ENCODE measurements around the gene UCK1. TPM values are rescaled to one million over a fixed set of nuclear protein-coding genes. Genes with fewer than 3 reads are reported as not detected.

The UCK1 gene
- total and polyA plus RNA-seq, 10 of the 15 experiments (the other 5 are each of a cell fraction or from before 2014, with no cell fraction given): 0.31 to 27.0 (median 18.7) TPM

- H3K79me2 ChIP-seq (ENCODE audit: control insufficient read depth, insufficient read depth, low read length): no peaks in the 10 kb centered on the region
- intact Hi-C loops (cut with micrococcal nuclease; ENCODE audit: unreplicated experiment) (no loop called here), in situ Hi-C loops (cut with MboI) (no loop called here)
- H3K4me2 ChIP-seq (ENCODE audit: control insufficient read depth, insufficient read depth): no peak overlapping the region
- no peak overlapping the region for H2AFZ ChIP-seq (ENCODE audit: control insufficient read depth, low read depth, low read length)
- ATAC-seq (no peak), DNase-seq (ENCODE audit: low read depth, low spot score) (no peak), FAIRE-seq (no peak)
- no peak overlapping the region for H3K27ac ChIP-seq (ENCODE audit: control insufficient read depth, insufficient read depth)
- POLR2A ChIA-PET: no interaction called here
- no peak overlapping the region for H3K4me3 ChIP-seq
- no peaks in the 10 kb centered on the region for H3K9me3 ChIP-seq (replicated peaks; ENCODE audit: control insufficient read depth, insufficient read depth, low read length)
- no peak overlapping the region for H3K9ac ChIP-seq (ENCODE audit: control insufficient read depth, insufficient read depth, low read length)
- TF ChIP-seq ETV6 (conservative IDR thresholded peaks at IDR 0.05 in 1 of 2, IDR thresholded peaks at IDR 0.05 in 1 of 2; ENCODE audit: borderline replicate concordance in 1 of 2, low read depth in 1 of 2) (no peak), MYB (IDR thresholded peaks at IDR 0.05; ENCODE audit: borderline replicate concordance, low read depth, low read length) (no peak), IRF3 (IDR thresholded peaks at IDR 0.05) (no peak), RB1 (IDR thresholded peaks at IDR 0.05; ENCODE audit: borderline replicate concordance) (no peak), PAX5 (IDR thresholded peaks at IDR 0.05; ENCODE audit: borderline replicate concordance, low read depth, low read length) (no peak), RBBP5 (conservative IDR thresholded peaks at IDR 0.05) (no peak), RAD51 (IDR thresholded peaks at IDR 0.05) (no peak), ATF7 (IDR thresholded peaks at IDR 0.05; ENCODE audit: low read depth) (no peak), CHD2 (IDR thresholded peaks at IDR 0.05; ENCODE audit: borderline replicate concordance, low read depth, low read length) (no peak), NFXL1 (IDR thresholded peaks at IDR 0.05; ENCODE audit: borderline replicate concordance) (no peak)
- H3K36me3 ChIP-seq (ENCODE audit: control insufficient read depth in 2 of 2, insufficient read depth in 2 of 2, low read length in 1 of 2): peaks cover 4 to 15% of the 10 kb centered on the region in 2 experiments; a peak in 3 of 4 replicates
- 76% methylated on average over 7 of the region's 7 CpGs for WGBS (ENCODE audit: insufficient coverage, insufficient replicate concordance, low lambda C conversion rate, missing lambda C conversion rate)
- no peaks in the 10 kb centered on the region for H4K20me1 ChIP-seq (ENCODE audit: control insufficient read depth, insufficient read depth)
- RAD21 ChIA-PET (ENCODE audit: unreplicated experiment): no interaction called here
- CTCF ChIA-PET: no interaction called here
- SMC1A ChIA-PET (ENCODE audit: uncharacterized antibody, unreplicated experiment): no interaction called here
- BruUV-seq (replicated peaks): no TSS peak
- no peaks in the 10 kb centered on the region for H3K27me3 ChIP-seq (replicated peaks in 1 of 2; ENCODE audit: control insufficient read depth in 2 of 2, insufficient read depth in 2 of 2, low read length in 1 of 2)
- H3K4me1 ChIP-seq (ENCODE audit: control insufficient read depth, insufficient read depth, low read length): no peaks in the 10 kb centered on the region
These were observed 19.6 kb downstream of the UCK1 start for GRCh38 chr9:131511416-131511815.
